Stimulated activated CD8-positive, alpha-beta memory T cell treated with anti-CD3 and anti-CD28 coated beads, Interleukin-7, amount 100 ng/mL, for 48 hours (primary cell): ENCODE measurements around the gene LMOD1.
"Not testable (repeated sequence)": the region's sequence is repeated elsewhere in the genome, so short reads cannot be mapped to it uniquely, and the experiment has no call there.

ENCODE experiments used
- DNase-seq, 2 donors: peaks; one replicate each; pipeline ENCODE4 v3.0.0-alpha.2; 2020; ENCODE audit warnings: low read depth in 1 of 2; ENCODE audit errors: extremely low read depth in 1 of 2

LMOD1 gene

GRCh38 chr1:201949491-201949890 lies 3.1 kb upstream of the LMOD1 start:
- DNase-seq = no peak

GRCh38 chr1:201947697-201948008 lies 1.3 kb upstream of the LMOD1 start:
- DNase-seq = no peak

GRCh38 chr1:201945863-201946223 lies 505 bp downstream of the LMOD1 start:
- DNase-seq = no peak

- DNase-seq = no peak
These were observed 1.2 kb downstream of the LMOD1 start for GRCh38 chr1:201945157-201945556.

- no peak for DNase-seq
These were observed 1.7 kb downstream of the LMOD1 start for GRCh38 chr1:201944639-201945038.

- DNase-seq = no peak
These were observed 2.3 kb downstream of the LMOD1 start for GRCh38 chr1:201944002-201944401.

GRCh38 chr1:201942129-201942495 lies 4.2 kb downstream of the LMOD1 start:
- no peak for DNase-seq

GRCh38 chr1:201941420-201942128 lies 4.8 kb downstream of the LMOD1 start:
- DNase-seq = no peak

- DNase-seq = not testable (repeated sequence)
These were observed 6.0 kb downstream of the LMOD1 start for GRCh38 chr1:201940316-201940715.

GRCh38 chr1:201939574-201939973 lies 6.8 kb downstream of the LMOD1 start:
- DNase-seq = no peak

GRCh38 chr1:201939148-201939547 lies 7.2 kb downstream of the LMOD1 start:
- DNase-seq = no peak

GRCh38 chr1:201938440-201939035 lies 7.8 kb downstream of the LMOD1 start:
- DNase-seq = no peak

- DNase-seq = no peak
These were observed 8.6 kb downstream of the LMOD1 start for GRCh38 chr1:201937624-201938213.

GRCh38 chr1:201933840-201934430 lies 12.4 kb downstream of the LMOD1 start:
- no peak for DNase-seq

- no peak for DNase-seq
These were observed 15.5 kb downstream of the LMOD1 start for GRCh38 chr1:201930803-201931202.

- DNase-seq = no peak
These were observed 16.2 kb downstream of the LMOD1 start for GRCh38 chr1:201930137-201930536.

- no peak for DNase-seq
These were observed 18.1 kb downstream of the LMOD1 start for GRCh38 chr1:201928266-201928665.

GRCh38 chr1:201925981-201926645 lies 20.2 kb downstream of the LMOD1 start:
- DNase-seq = no peak

GRCh38 chr1:201925301-201925567 lies 21.1 kb downstream of the LMOD1 start:
- DNase-seq = no peak

- DNase-seq = no peak
These were observed 24.3 kb downstream of the LMOD1 start for GRCh38 chr1:201921952-201922558.

- no peak for DNase-seq
These were observed 28.0 kb downstream of the LMOD1 start for GRCh38 chr1:201918343-201918742.
